Left ventricle myocardium superior (tissue), 1 donor: ENCODE measurements around the gene TMEM238L. TPM values are rescaled to one million over a fixed set of nuclear protein-coding genes. Genes with fewer than 3 reads are reported as not detected.

Experiments
- ATAC-seq: fragments of 200-7000 bp; cut with Tn5 transposase; one replicate; pipeline ENCODE4 v1.9.1; 2020; ENCODE audit warnings: mild to moderate bottlenecking, moderate library complexity
- DNase-seq: peaks from one replicate; pipeline ENCODE4 v3.0.0-alpha.2; 2020
- intact Hi-C: fragments of 100-400 bp; cut with micrococcal nuclease; formaldehyde crosslinking; loops from one replicate; pipeline ENCODE4 v1.11.0; 2022
- total RNA-seq: library from RNA; stranded (reverse); fragmentation: NEBNext Ultra II Directional; extraction: Animal tissue kit (Norgen Biotek cat#: 25700); gene quantifications from one replicate; pipeline ENCODE4 v1.2.1, GENCODE V29; 2021
- donor health status: DM: no; HTN: yes; CAD: no; lungs with severe emphysema.

The TMEM238L gene
- total RNA-seq, 1 donor from 2014 or later: not detected

- DNase-seq (no peak), ATAC-seq (no peak)
- intact Hi-C loops: no loop called here
Measured at GRCh38 chr17:10754861-10755591, 48.9 kb downstream of the TMEM238L start.

- ATAC-seq (no peak), DNase-seq (peak; percentile 50)
- intact Hi-C loops: no loop called here
Measured at GRCh38 chr17:10754109-10754508, 49.8 kb downstream of the TMEM238L start.

- DNase-seq (no peak), ATAC-seq (no peak)
- intact Hi-C loops: no loop called here
Measured at GRCh38 chr17:10752696-10753095, 51.2 kb downstream of the TMEM238L start.

DNA sequence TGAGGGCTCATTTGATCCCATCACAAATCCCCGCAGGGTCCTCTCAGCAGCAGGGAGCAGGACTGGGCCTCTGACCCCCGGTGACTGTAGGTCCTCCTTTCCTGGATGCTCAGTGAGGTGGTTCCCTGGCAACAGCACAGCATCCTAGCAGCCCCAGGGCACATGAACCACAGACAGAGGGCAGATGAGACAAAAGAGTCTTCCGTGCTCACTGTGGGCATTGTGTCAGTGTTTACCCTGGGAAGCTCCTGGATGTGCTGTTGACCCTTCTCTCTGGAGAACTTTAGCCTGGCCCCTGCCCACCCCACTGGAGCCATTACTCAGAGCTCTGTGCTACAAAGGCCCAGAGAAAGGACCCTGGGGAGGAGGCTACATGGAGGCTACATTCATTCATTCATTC is 52.3 kb downstream of the TMEM238L start:
- intact Hi-C loops: no loop called here
- no peak for ATAC-seq
- no peak for DNase-seq

DNA sequence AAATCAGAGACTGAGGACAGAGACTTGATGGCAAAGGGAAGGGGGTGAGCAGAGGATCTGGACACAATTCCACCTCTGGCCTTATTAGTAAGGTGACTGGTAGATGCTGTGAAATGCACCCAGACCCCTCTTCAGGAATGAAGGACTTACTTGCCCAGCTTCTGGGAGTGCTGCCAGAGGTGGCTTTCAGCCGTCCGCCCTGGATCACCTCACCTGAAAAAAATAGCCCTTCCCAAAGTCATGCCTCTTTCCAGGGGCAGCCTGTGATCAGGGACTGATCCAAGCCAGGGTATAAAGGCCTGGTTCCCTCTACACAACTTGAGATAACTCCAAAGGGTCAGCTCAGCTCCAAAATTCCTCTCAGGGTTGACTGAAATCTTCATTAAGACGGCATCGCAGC is 53.7 kb downstream of the TMEM238L start:
- intact Hi-C loops: no loop called here
- ATAC-seq: no peak

DNA sequence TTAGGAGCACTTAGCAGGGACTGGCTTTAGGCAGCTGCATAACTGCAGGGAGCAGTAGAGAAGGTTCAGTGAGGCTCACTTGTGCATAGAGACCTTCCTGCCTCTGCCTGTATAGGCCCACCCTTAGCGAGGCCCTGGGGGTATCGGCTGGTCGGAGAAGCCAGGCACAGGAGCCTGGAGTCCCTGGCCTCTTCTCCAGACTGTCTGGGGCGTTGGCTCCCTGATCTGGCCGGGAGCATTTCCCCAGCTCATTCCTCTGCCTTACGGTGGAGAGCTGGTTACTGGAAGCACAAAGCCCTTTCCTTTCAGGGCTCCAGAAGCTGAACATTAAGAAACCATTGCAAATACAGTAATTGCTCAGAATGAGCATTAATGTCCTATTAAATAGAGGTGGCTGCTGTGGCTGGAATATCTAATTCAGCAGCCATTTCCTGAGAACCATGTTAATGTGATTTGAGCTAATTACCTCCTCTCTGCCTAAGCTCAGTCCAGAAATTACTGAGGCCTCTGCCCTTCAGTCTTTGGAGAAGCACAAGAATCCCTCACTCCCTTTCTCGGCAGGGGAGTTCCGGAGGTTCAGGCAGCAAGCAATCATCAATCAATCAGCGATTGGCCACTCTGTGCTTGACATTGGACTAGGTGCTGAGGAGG is 55.2 kb downstream of the TMEM238L start:
- peak; percentile 13 for ATAC-seq
- intact Hi-C loops: no loop called here
- DNase-seq: no peak

More for the DNA sequence above, 53.7 kb downstream of the TMEM238L start:
- no peak for DNase-seq

GRCh38 chr17:10745231-10745630 is 58.7 kb downstream of the TMEM238L start:
- ATAC-seq: no peak
- intact Hi-C loops: no loop called here
- no peak for DNase-seq

Other genes with a start within 250 kb of the TMEM238L start
- 0.87 TPM for gene MYH3, start 146.8 kb downstream of the TMEM238L start, total RNA-seq
- 32.3 TPM for gene SCO1, start 106.6 kb downstream of the TMEM238L start, total RNA-seq
- 4.8 TPM for gene ADPRM, start 106.5 kb downstream of the TMEM238L start, total RNA-seq
- 6.3 TPM for gene TMEM220, start 74.1 kb downstream of the TMEM238L start, total RNA-seq
- not detected for gene PIRT, start 34.0 kb upstream of the TMEM238L start, total RNA-seq